ENCODE results near the gene EXOC4.

Gene EXOC4

DNA sequence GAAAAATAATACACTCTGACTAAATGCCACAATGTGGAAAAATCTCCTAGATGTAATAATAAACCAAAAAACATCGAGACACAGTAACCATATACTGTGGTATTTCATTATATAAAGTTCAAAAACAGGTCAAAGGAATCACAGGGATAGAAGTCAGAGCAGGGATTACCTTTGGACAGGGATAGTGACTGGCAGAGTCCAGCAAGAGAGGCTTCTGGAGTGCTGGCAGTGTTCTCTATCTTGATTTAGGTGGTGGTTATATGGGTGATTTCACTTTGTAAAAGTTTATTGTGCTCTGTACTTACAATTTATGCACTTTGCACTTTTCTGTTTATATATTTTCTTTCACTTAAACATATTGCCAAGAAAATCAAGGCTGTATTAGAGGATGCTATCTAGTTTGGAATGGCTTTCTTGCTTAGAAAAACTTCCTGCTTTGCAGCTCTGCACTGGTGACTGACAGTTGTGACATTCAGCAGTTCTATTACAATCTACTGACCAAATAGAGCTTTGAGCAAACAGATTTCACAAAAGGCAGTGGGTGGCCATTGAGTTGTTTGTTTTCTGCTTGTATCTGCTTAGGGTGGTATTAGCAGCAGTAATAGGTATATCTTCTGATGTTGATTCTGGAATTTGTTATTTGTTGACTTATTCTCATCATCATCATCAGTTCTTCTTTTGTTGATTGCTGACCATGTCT lies 610.6 kb downstream of the EXOC4 start:
- DNase-seq (ENCODE audit: extremely low spot score): no peak
- POLR2A ChIA-PET: no interaction called here

DNA sequence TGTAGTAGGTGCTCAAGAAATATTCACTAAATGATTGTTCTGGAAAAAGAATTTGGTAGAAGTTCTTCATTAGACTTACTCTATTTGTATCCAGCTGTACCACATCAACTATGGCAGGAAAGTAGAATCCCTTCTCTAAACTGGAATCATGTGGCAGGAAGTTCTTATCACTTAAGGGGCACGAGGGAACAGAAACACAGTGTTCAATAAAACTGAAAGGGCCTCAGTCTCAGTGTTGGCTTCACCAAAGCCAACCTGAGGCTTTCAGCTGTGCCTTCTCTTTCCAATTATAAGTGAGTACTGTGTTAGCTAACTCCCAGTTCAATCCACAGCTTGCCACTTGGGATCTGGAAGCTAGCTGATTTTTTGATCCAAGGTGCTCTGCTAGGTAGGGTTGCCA lies 616.7 kb downstream of the EXOC4 start:
- CTCF ChIA-PET: interaction anchor here (0.6 to 1.7 kb wide), 2 partner anchors 10 to 14 kb away, joined by 3 to 4 read pairs; no protein-coding TSS in a partner anchor
- TF ChIP-seq, protein P1, sequence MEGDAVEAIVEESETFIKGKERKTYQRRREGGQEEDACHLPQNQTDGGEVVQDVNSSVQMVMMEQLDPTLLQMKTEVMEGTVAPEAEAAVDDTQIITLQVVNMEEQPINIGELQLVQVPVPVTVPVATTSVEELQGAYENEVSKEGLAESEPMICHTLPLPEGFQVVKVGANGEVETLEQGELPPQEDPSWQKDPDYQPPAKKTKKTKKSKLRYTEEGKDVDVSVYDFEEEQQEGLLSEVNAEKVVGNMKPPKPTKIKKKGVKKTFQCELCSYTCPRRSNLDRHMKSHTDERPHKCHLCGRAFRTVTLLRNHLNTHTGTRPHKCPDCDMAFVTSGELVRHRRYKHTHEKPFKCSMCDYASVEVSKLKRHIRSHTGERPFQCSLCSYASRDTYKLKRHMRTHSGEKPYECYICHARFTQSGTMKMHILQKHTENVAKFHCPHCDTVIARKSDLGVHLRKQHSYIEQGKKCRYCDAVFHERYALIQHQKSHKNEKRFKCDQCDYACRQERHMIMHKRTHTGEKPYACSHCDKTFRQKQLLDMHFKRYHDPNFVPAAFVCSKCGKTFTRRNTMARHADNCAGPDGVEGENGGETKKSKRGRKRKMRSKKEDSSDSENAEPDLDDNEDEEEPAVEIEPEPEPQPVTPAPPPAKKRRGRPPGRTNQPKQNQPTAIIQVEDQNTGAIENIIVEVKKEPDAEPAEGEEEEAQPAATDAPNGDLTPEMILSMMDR (IDR thresholded peaks at IDR 0.05; ENCODE audit: control extremely low read depth, extremely low read depth, low read depth, missing control alignments): no peak
- POLR2A ChIA-PET: no interaction called here
- no peak for DNase-seq (ENCODE audit: extremely low spot score)

More for the DNA sequence above, 610.6 kb downstream of the EXOC4 start:
- CTCF ChIA-PET: interaction anchor here (1.1 to 1.3 kb wide), 2 partner anchors 9 to 25 kb away, joined by 3 to 4 read pairs; no protein-coding TSS in a partner anchor
- TF ChIP-seq, protein P1 (IDR thresholded peaks at IDR 0.05; ENCODE audit: control extremely low read depth, extremely low read depth, low read depth, missing control alignments): no peak

DNA sequence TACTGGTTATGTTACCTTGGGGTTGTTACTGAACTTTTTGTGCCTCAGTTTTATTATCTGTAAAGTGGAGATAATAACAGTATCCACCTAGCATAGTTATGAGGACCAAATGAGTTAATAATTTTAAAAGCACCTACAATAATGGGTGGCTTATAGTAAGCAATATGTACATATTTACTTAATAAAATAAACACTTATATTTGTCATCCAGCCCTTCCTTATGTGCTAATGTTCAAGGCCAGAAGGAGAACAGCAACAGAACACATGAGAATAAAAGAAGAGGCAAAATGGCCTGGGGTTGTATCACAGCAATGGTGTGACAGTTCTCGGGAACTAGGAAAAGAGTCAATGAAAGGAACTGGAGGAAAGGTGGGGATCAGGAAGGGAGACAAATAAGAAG lies 618.9 kb downstream of the EXOC4 start:
- DNase-seq (ENCODE audit: extremely low spot score): no peak
- CTCF ChIA-PET: interaction anchor here (1.8 kb wide), 1 partner anchor 16 kb away, joined by 3 read pairs; no protein-coding TSS in a partner anchor
- TF ChIP-seq, protein P1 (IDR thresholded peaks at IDR 0.05; ENCODE audit: control extremely low read depth, extremely low read depth, low read depth, missing control alignments): no peak
- POLR2A ChIA-PET: no interaction called here

DNA sequence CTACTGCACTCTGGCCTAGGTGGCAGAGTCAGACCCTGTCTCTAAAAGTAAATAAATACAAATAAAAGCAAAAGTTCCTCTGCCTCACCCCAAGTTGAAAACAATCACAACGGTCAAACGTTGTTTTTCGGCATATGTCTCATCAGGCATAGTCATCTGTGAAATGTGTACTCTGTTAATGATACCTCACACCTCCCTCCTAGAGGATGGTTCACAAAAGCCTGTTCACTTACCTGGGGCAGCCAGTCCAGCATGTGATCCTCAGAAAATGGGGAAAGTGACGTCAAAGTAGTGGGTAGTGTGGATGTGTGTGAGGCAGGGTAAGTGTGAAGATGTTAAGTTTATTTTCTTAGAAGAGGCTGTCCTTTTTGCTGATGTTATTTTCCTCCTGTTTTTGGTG lies 620.3 kb downstream of the EXOC4 start:
- CTCF ChIA-PET: no interaction called here
- TF ChIP-seq, protein P1 (IDR thresholded peaks at IDR 0.05; ENCODE audit: control extremely low read depth, extremely low read depth, low read depth, missing control alignments): no peak
- POLR2A ChIA-PET: no interaction called here
- DNase-seq (ENCODE audit: extremely low spot score): no peak

DNA sequence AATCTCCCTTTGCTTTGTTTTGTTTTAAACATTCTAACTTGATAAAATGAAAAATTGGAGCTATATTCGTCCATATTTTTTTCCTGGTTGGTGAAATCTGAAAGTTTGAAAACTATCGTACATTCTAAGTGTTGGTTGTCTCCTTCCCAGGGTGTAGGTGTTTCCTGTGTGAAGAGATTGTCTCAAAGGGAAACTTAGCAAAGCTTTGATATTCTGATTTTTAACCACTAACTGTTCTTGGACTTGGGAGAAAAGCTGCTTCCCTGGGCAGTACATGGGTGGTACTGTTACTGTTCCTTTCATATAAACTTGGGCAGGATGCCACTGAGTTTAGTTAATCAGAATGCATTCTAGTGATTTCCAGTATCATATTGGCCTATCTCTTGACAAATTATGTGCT lies 620.8 kb downstream of the EXOC4 start:
- DNase-seq (ENCODE audit: extremely low spot score): no peak
- ChIA-PET POLR2A (no interaction called here), CTCF (interaction anchor here (1.3 kb wide), 1 partner anchor 12 kb away, joined by 5 read pairs; no protein-coding TSS in a partner anchor)
- TF ChIP-seq, protein P1 (IDR thresholded peaks at IDR 0.05; ENCODE audit: control extremely low read depth, extremely low read depth, low read depth, missing control alignments): no peak

DNA sequence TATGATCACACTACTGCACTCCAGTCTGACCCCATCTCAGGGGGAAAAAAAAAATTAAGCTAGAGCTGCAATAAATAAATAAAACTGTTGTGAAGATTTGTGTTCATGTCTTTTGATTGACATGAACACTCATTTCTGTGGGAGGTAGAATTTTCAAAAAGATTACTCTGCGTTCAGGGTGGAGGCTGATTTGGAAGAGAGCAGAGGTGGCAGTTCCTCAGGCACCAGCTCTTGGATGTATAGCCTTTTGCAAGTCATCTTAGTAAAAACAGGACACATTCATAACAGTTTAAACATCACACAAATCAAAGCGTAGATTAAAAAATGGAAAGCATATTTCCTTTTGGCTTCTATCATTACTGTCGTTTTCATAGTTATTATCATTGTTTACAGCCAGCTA lies 630.7 kb downstream of the EXOC4 start:
- POLR2A ChIA-PET: no interaction called here
- CTCF ChIA-PET: interaction anchor here (1.5 kb wide), 2 partner anchors 14 to 18 kb away, joined by 3 read pairs; no protein-coding TSS in a partner anchor
- TF ChIP-seq, protein P1 (IDR thresholded peaks at IDR 0.05; ENCODE audit: control extremely low read depth, extremely low read depth, low read depth, missing control alignments): no peak
- no peak for DNase-seq (ENCODE audit: extremely low spot score)

All from GM10248 (cell line).